HG03064 (cell line): ENCODE measurements around the gene BST2.

Source experiments
- ATAC-seq: cut with Tn5 transposase; IDR thresholded peaks from one replicate; pipeline ENCODE4 v1.9.1; 2021; ENCODE audit warnings: low read depth; ENCODE audit not compliant: unreplicated experiment

BST2 gene, protein sequence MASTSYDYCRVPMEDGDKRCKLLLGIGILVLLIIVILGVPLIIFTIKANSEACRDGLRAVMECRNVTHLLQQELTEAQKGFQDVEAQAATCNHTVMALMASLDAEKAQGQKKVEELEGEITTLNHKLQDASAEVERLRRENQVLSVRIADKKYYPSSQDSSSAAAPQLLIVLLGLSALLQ

DNA sequence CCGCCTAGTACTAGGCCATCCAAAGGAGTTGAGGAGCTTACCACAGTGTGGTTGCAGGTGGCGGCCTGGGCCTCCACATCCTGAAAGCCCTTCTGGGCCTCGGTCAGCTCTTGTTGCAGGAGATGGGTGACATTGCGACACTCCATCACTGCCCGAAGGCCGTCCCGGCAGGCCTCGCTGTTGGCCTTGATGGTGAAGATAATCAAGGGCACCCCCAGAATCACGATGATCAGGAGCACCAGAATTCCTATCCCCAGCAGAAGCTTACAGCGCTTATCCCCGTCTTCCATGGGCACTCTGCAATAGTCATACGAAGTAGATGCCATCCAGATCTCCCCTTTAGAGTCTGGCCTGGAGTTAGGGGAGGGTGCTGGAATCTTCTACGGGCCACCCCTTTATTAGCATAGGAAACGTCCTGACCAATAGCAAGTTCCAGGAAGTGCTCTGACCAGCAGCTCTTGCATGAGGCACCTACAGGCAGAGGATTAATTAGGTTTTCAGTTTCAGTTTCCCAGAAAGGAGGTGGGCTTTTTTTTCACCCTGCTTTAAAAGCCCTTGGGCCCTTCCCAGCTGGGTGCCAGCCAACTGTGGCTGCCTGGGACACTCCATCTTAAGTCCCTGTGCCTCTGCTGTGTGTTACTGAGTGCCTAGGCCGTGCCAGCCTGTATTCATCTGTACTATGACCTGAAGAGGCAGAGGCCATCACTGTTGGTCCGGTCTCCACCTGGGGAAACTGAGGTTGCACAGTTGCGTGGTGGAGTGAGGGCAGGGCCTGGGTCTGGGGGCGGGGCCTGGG is at the start of gene BST2:
Gene BST2 (minus strand): TSS at position 381 of the 796 bp plus-strand sequence. CDS start 55 bp downstream, at position 326.
- peak; percentile 74 for ATAC-seq

DNA sequence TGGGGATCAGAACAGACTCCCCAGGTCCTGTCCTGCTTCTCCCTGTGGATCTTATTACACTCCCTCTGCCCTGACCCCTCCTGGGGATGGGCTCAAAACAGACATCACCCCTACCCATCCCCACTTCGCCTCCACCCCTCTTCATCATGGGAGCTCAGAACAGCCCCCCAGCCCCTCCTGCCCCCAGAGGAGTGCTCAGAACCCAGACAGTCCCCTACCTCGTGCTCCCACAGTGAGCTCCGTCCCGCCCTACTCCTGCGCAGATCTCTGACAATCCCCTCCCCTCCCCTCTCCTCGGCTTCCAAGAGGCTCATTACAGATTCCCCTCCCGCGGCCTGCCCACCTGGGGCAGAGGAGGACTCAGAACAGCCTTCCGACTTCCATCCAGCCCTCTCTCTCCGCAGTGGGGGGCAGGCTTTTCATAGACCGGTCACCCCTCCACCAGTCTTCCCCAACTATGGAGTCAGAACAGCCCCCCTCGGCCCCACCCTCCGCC is 49.2 kb upstream of the BST2 start:
- no peak for ATAC-seq

DNA sequence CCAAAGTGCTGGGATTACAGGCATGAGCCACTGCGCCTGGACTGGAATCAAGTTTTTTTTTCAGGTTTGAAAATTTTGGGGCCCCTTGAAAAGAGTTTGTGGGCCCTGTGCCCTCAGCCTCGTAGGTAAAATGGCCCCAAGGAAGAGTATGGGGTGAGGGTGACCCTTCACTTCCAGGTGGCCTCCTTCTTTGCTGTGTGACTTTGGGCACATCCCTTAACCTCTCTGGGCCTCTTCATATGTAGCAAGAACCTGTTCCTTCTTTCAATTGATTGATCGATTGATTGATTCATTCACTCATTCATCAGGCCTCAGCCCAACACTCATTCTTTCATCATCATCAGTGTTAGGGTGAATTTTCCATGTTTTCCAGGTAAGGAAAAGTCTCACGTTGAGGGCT is 46.4 kb upstream of the BST2 start:
- no peak for ATAC-seq

DNA sequence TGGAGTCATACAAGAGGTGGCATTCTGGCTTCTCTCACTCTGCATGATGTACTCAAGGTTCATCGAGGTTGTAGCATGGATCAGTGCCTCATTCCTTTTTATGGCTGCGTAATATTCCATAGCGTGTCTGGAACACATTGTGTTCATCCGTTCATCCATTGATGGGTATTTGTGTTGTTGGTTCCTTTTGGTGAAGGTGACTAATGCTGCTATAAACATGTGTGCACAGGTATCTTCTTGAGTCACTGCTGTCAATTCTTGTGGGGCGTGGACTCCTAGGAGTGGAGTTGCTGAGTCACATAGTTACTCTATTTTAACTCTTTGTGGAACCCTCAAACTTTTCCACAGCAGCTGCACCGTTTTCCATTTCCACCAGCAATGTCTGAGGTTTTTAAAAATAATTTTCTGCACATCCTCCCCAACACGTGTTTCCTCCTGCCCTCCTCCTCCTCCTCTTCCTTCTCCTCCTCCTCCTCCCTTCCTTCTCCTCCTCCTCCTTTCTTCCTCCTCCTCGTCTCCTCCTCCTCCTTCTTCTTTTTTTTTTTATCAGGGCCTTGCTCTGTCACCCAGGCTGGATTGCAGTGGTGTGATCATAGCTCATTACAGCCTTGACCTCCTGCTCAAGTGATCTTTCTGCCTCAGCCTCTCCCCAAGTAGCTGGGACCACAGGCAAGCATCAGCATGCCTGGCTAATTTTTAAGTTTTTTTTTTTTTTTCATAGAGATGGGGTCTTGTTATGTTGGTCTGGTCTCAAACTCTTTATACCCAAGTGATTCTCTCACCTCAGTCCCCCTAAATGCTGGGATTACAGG is 45.0 kb upstream of the BST2 start:
- ATAC-seq: no peak

DNA sequence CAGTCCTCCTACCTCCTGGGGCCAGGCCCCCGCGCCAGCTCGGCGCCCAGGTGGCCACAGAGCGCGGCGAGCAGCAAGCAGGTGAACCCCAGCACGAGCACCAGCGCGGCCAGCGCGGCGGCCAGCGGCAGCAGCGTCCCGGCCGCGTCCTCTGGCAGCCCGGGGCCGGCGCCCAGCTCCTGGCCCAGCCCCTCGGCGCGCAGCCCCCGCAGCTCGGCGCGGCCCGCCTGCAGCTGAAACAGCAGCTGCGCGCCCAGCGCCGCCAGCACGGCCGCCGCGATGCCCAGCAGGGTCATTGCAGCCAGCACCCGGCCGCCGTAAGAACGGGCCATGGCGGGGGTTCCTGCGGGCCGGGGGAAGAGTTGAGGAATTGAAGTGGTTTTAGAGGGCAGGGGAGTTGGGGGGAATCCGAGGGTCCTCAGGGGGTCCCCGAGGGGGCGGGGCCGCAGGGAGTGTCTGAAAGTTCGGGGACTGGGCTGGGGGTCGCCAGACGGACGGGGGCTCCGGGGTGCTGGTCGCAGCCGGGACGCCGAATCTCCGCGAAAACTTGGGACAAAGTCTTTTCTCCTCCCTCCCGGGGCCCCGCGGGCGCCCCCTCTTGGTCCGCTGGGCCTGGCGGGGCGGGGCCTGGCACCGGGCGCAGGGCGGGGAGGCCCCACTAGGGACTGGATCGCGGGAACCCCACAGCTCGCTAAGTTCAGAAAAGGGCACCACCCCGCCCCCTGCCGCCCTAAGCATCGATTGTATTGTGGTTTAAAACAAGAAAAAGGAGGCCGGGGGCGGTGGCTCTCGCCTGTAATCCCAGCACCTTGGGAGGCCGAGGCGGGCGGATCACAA is 42.9 kb upstream of the BST2 start, which contains the start of gene TMEM221:
Gene TMEM221 (minus strand): TSS at position 538 of the 837 bp plus-strand sequence. CDS start 206 bp downstream, at position 332.
- no peak for ATAC-seq

DNA sequence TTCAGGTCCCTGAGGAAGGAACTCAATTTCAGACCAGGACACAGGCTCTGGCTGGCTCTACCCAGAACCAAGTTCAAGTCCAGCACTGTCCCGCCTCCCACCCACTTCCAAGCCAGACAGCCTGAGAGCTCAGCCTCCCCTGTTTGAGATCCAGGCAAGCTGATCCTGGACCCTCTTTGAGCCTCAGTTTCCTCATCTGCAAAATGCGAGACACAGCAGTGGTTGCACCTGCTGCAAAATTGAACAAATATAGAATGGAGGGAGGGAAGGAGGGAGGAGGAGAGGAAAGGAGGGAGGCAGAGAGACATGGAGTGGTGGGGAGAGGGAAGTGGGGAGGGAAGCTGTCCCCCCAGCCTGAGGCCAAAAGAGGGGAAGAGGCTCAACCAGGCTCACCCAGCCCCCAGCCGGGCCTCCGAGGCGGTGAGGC is 42.3 kb upstream of the BST2 start:
- ATAC-seq: no peak

DNA sequence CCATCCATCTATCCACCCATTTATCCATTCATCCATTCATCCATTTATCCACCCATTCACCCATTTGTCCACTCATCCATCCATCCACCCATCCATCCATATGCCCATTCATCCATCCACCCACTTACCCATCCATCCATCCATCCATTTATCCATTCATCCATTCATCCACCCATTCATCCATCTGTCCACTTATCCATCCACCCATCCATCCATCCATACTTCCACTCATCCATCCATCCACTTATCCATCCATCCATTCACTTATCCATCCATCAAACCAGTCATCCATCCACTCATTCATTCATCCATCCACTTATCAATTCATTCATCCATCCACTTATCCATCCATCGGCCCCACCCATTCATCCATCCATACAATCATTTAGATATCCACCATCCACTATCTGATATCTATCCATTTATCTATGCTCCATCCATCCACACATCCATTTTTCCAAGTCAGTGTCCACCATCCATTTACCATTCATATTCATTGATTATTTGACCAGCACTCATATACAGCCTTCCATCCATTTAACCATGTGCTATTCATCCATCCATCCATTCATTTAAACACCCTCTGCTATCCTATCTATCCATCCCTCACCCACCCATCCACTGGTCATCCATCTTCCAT is 40.2 kb upstream of the BST2 start:
- no peak for ATAC-seq

DNA sequence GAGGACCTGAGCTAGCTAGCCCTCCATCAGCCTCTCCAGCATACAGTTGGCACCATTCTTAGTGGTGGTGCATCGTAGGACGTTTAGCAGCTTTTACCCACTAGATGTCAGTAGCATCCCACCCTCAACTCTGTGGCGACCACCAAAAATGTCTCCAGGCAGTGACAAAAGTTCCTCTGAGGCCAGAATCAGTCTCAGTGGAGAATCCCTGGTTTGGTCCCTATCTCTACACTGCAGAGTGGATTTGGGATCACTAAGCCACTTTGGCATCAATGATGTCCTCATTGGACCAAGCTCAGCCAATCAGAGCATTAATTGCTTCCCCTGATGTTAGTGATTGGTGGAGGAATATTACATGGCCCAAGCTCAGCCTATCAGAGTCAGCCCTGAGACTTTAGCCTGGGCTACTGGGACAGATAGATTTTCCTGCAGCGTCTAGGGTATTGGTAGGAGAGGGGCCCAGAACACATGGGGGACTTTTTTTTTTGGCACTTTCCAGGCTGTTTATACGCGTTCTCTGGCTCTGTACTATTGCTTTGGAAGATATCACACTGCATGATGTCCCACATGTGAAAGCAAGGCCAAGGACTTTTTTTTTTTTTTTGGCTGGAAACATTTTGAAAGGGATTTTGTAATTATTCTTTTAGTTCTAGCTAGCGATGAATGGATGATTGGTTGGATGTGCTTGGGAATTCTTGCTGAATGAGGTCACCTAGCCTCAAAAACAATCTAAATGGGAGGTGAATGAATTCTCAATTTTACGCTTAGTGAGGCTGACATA is 36.0 kb upstream of the BST2 start:
- ATAC-seq: no peak

DNA sequence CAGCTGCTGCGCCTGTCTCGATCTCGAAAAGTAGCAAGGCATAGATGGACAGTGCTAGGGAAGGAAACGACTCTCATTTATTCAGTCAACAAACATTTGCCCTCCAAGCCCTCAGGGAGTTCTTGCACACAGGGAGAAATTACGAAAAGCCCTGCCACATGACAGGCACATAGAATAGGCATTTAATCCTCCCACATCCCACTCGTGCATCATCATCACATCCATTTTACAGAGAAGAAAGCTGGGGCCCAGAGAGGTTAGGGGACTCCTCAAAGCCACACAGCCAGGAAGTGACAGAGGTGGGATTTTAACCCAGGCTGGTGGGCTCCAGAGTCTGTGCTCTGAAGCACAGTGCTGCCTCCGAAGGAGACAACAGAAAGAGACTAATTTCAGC is 31.4 kb upstream of the BST2 start:
- no peak for ATAC-seq

DNA sequence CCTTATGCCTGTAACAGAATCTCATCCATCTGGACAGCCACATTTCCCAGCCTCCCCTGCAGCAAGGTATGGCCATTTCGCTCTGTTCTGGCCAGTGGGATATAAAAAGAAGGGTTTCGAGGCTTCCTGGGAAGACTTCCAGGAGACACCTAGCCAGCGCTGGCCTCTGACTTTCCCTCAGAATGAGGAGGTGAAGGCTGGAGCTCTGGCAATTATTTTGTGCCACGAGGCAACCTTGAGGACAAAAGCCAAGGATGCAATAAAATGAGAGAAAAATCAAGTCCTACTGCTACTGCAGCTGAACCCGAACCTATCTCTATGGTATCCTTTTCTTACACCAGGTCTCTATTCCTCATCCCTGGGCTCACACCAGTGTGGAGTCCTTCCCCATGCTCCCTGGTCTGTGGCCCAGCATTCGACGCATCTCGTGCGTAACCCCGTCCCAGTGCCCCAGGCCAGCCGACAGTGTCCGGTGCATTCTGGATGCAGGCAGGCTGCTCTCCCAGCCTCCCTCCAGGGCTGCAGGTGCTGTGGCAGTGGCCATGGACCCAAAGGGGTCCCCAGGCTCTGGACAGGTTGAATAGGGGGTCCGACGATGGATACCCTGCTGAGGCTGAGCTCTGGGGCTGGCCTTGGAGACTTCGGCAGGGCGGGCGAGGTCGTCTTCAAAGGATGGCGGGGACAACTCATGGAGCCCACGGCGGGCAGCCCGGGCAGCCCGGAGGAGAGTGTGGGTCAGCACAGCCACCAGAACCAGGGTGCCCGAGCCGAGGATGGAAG is 30.9 kb upstream of the BST2 start:
- no peak for ATAC-seq

DNA sequence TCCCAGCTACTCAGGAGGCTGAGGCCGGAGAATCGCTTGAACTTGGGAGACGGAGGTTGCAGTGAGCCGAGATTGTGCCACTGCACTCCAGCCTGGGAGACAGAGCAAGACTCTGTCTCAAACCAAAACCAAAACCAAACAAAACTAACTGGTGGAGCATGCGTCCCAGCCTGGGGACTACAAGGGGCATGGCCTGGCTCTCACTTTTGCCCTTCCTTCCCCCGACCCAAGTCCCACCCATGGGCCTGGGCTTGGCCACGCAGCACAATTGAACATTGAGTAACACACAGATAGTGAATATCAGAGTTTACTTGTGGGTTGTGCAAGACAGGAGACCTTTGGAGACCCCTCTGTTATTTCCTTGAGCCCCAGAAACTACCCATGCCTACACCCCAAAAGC is 29.8 kb upstream of the BST2 start:
- no peak for ATAC-seq

DNA sequence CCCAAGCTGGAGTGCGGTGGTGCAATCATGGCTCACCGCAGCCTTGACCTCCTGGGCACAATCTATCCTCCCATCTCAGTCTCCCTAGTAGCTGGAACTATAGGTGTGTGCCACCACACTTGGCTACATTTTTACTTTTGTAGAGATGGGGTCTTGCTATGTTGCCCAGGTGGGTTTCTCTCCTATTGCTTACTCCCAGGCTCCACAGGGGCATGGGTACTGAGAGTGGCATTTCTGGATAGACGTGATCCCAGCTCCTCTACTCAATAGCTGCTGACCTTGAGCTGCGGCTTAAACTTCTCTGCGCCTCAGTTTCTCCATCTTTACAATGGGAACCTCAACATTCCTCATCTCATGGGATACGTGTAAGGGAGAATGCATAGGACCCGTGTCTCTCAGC is 26.0 kb upstream of the BST2 start:
- no peak for ATAC-seq

DNA sequence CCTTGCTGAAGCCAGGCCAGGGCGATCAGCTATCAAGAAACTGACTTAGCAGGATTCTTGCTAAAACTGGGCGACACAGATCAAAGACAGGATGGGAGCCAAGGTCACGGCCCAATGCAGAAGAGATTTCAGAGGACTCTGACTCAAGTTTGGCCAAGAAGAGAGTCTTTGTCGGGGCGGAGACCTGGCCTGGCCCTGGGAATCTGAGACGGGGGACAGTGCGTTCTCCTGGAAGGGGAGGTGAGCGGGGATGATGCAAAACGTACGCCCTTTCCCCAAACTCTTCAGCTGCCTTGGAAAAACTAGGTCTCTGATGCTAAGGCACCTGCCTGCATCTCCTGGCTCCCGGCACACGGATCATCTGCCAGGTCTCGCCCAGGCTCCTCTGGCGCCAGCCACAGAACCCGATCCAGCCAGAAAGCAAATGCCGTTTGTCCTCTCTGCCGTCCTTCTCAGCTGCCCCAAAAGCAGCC is 24.2 kb upstream of the BST2 start:
- ATAC-seq: no peak

DNA sequence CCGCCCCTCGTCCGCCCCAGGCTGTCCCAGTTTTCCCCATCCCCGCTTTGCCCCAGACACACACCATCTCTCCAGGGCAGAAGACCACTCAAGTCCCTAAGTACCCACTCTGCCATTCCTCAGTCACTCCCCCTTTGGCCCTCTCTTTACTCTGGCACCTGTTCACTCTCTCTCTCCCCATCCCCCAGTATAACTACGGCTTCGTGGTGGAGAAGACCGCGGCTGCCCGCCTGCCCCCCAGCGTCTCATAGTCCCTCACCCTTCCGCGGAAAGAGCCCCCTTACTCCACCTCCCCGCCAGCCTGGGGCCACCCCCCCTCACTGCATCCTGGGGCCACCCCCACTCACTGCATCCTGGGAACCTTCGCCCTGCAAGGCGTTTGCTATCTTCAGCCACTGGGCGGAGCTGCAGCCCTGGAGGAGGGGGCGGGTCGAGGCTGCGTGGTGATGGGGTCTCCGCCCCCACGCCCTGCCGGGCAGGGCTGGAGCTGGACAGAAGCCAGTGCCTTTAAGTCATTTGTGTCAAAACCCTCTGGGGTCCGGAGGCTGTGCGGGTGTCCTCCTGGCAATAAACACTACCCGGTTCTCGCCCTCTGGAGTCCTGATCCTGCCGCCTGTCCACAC is 19.4 kb upstream of the BST2 start:
- ATAC-seq: no peak

DNA sequence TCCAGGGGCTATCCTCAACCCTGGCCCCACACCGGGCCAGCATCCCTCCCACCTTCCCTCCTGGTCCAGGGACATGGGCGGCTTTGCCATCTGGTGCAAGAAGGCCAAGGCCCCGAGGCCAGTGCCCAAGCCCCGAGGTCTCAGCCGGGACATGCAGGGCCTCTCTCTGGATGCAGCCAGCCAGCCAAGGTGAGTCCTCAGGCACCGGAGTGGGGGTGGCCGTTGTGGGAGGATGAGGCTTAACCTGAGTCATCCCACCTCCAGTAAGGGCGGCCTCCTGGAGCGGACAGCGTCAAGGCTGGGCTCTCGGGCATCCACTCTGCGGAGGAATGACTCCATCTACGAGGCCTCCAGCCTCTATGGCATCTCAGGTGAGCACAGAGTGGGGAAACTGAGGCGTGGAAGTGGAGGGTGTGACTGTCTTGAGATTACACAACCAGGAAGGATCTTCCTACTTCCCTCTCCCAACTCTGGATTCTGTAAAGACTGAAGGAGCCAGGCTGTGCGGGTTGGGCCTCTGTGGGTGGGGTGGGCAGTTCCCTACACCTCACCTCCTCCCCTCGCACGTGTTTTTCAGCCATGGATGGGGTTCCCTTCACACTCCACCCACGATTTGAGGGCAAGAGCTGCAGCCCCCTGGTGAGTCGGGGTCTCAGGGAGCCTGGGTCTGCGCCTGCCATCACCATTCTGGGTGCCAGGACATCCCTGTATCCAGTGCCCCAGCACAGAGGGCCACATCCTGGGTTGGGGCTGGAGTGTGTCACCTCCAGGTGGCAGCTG is 18.2 kb upstream of the BST2 start:
- no peak for ATAC-seq

DNA sequence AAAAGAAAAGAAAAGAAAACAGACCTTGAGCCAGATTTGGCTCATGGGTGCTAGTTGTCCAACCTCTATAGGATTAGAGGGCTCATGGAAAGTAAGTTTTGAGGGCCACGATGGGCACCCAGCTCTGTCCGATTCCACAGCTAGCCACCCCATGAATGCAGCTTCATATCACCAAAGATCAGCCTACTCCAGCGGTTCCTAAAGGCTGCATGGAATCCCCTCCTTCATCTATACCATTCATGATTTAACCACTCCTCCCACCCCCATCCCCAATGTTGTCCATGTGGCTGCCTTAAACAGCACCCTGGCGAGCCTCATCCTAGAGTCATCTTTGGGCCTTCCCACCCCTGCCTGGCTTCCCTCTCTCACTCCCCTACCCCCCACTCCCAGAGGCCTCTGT is 16.5 kb upstream of the BST2 start:
- ATAC-seq: no peak

DNA sequence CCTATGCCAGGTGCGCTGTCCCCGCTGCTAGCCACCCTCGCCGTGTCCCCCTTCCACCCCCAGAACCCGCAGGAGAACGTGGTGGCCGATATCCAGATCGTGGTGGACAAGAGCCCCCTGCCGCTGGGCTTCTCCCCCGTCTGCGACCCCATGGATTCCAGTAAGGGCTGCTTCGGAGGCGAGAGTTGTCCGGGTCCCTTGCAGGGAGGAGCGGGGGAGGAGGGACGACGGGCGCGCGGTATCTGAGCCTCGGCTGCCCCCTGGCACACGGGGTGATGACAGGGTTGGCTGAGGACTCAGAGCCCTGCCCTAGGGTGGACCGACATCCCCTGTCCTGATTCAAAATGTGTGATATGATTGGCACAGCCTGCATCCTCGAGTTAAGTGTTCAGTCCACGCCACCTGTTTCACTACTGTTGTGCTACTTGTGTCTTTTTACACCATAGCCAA is 15.1 kb upstream of the BST2 start:
- peak; percentile 14 for ATAC-seq
